ENCODE data around the gene ABHD8. TPM values are rescaled to one million over a fixed set of nuclear protein-coding genes. Genes with fewer than 3 reads are reported as not detected.

ABHD8 gene
- total RNA-seq, 1 donor from 2014 or later, result 5.7 TPM

DNA sequence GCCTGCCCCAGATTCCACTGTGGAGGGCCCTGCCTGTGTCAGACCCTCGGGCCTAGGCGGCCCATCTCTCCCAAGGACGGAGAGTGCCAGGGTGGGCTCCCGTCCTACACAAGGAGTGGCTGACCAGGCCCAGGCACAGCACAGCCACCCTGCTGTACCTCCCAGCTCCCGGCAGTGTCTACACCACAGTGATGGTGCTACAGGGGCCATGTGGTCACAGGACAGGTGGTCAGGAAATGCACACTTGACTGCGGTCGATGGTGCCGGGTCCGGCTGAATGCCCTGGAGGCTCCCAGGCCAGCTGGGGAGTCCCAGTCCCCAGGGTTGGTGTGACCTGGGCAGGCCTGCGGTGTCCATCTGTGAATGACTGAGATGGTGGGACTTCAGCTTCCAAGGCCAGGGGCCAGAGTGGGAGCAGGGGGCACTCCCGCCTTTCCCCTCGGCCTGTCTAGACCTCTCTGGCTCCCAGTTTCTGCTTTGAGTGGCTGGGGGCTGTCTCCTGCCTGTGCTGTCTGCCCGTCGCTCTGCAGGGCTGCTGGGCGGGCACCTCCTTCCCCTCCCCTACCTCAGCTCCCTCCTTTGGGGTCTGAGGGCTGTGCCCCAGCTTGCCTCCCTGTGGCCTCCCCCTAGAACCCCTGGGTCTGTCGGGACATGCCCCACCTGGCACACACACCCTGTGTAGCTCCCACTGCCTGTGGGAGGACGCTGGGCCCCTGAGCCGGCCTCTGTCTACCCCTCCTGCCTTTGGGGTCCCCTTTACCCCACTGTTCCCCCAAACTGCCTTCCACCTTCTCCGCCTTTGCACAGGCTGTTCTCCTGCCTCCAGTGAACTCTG lies 18.6 kb upstream of the ABHD8 start:
- no peak for DNase-seq

GRCh38 chr19:17320435-17320834 lies 17.2 kb upstream of the ABHD8 start:
- DNase-seq, result no peak

DNA sequence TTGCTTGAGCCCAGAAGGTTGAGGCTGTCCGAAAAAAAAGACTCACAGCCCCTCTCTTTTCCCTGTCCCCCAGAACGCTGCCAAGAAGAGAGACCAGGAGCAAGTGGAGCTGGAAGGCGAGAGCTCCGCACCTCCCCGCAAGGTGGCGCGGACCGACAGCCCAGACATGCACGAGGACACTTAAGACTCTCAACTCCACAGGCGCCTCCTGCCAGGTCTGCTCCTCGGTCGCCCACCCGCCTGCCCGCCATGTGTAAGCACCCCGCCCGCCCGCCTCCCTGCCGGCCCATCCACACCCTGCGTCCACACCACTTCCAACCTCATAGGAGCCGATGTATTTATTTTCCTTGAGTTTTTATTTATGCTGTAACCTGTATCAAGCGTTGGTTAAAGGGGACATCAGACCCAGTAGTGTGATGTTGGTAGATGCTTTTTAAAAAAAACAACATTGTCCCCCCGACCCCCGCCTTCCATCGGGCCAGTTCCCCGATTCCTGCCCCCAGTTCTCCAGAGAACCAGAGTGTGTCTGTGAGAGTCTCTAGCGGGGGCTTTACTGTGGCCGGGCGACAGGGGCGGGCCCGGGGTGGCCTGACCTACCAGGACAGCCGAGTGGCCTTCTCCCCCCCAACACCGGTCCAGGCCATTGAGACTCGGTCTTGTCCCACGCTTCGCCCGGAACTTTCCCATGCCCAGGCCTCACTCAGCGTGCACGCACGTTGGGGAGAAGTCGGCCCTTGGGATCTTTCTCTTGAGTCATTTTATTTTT lies 16.4 kb upstream of the ABHD8 start:
- no peak for DNase-seq

- DNase-seq, result no peak
Measured at GRCh38 chr19:17318966-17319365, 15.7 kb upstream of the ABHD8 start.

- DNase-seq, result no peak
Measured at GRCh38 chr19:17314007-17314593, 10.9 kb upstream of the ABHD8 start.

- DNase-seq, result no peak
Measured at GRCh38 chr19:17312189-17313113, 9.2 kb upstream of the ABHD8 start.

DNA sequence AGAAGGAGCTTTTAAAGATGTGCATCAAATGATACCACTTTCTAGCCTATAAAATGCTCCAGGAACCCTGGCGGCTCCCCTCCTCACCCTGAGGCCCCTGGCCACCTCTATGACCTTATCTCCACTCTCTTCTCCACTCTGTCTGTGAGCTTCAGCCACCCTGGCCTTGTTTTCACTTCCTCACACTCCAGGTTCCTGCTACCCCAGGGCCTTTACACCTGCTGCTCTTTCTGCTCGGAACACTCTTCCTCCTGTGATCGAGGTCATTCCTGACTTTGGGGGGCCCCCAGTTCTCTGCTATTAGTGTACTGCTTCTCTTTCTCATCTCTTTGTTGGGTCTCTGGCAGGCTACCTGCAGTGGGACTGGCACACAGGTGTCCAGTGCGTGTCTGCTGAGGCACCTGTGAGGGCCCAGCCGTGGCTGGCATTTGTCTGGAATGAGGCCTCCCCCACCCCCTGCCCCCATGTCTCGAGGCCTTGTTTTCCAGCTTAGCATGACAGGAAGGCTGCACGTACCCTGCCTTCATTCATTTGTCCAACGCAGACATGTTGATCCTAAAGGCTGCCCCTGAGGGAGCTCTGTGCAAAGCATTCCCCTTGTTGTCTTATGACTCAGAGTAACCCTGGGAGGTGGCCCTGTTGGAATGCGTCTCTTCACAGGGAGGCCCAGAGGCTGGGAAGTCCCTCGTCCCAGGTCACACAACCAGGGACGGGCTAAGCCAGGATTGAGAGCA lies 8.4 kb upstream of the ABHD8 start:
- DNase-seq, result no peak

DNA sequence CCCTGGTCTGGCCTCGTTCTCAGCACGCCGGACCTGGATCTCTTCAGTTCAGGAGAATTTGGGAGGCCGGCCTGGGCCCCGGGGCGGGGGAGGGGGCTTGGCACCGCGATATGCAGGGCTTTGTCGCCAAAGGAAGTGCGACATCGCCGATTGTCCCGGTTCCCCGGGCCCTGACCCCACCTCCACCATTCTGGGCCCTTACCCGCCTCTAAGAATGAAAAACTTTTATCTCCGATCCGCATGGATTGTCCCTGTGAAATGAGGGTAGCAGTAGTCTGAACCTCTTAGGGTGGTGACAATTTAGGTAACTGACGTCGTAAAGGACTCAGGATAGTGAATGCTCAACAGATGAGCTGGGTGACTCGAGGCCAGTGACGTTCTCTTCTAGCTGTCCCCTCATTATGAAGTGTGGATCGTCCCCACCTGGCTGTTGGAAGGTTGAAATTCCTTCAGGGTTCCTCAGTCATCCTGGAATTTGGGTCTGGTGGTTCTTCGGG lies 6.8 kb upstream of the ABHD8 start:
- no peak for DNase-seq

- peak; percentile 100 for DNase-seq
Measured at GRCh38 chr19:17309198-17309964, 6.2 kb upstream of the ABHD8 start, which contains the start of gene DDA1. Gene DDA1, plus strand, starts transcription at chr19:17309563. Its CDS starts 92 bp downstream, at chr19:17309655.

GRCh38 chr19:17307876-17308377 lies 4.7 kb upstream of the ABHD8 start:
- no peak for DNase-seq

- DNase-seq, result no peak
Measured at GRCh38 chr19:17306285-17306714, 3.1 kb upstream of the ABHD8 start.

DNA sequence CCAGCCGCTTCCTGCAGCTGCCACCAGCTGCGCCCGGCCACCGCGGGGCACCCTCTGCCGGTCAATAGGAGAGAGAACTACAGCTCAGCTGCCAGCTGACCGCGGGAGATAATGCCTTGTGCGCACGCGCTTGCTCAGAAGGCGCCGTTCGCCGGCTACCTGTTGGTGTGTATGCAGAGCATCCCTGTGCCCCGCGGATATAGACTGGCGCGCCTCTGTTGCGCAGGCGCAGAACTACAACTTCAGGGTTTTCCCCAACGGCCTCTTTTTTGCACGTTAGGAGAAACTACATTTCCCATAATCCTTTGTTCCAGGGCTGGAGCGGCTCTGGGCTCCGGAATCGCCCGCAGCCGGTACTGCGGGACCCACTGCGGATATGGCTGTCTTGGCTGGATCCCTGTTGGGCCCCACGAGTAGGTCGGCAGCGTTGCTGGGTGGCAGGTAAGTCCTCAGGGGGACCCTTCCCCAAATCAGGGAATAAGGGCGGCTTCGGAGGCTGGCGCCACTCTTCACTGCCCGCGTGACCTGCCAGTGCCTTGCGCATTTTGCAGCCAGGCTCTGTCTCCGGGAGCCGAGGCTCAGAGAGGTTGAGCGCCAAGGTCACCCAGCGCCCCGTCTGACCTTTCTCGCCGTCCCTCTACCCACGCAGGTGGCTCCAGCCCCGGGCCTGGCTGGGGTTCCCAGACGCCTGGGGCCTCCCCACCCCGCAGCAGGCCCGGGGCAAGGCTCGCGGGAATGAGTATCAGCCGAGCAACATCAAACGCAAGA lies 2.5 kb upstream of the ABHD8 start, which contains the start of gene MRPL34:
TSS of gene MRPL34 (plus strand) at position 356 of the 768 bp plus-strand sequence. CDS start at position 377, 21 bp downstream.
- peak; percentile 99 for DNase-seq

DNA sequence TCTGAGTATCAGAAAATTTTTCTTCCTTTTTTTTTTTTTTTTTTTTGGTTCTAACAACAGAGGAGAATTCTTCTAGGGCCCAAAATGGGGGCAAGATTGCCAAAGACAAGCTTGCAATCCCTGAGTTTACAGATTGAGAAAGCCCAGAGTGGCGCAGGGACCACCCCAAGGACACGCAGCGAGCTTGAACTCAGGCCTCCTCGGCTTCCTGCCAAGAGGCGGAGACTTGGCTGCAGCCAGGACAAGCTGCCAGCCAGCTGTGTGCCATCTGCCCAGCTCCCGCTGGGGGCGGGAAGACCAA lies 1.9 kb upstream of the ABHD8 start:
- no peak for DNase-seq

GRCh38 chr19:17304386-17305215 lies 1.4 kb upstream of the ABHD8 start:
- no peak for DNase-seq

DNA sequence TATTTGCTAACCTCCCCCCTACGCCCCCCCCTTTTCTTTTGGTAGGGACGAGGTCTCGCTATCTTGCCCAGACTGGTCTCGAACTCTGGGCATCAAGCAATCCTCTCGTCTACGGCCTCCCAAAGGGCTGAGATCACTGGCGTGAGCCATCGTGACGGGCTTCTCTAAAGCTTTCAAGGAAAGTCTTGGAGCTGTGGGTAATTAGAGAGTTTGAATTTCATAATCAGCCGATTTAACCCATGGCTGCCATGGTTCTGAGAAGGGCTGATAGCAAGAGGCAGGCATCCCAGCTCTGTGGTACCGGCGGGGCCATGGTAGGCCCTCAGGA lies 679 bp upstream of the ABHD8 start:
- no peak for DNase-seq

- DNase-seq, result no peak
Measured at GRCh38 chr19:17302391-17303166, 646 bp downstream of the ABHD8 start.

DNA sequence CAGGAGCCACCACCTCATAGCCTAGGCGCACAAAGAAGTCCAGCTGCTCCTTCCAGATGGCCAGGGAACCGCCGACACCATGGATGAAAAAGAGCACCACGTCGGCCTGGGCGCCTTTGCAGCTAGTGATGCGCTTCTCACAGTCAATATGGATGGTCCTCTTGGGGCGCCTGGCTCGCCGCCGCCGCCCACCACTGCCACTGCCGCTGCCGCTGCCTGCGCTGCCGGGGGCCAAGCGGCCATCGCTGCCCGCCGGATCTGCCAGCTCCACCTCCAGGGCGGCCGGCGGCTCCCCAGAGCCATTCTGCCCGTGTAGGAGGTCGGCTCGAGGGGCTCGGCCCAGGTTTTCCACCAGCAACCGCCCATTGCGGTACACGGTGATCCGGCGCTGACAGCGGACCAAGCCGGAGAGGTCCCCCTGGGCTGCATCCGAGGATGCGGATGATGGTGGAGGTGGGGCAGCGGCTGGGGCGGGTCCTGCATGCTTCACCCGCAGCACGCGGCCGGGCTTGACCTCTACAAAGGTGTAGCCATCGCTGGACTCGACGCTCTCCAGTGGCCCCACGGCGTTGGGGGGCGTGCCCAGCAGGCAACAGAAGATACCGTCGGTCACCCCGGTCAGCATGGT lies 2.1 kb downstream of the ABHD8 start:
- no peak for DNase-seq
